Amniotic stem cell (primary cell): ENCODE measurements around the gene SLC24A1.
"Not testable (repeated sequence)": the region's sequence is repeated elsewhere in the genome, so short reads cannot be mapped to it uniquely, and the experiment has no call there.

Experiments
- DNase-seq: peaks from one replicate; lab custom pipeline; 2025; lab: John Stamatoyannopoulos, UW

SLC24A1 gene

DNA sequence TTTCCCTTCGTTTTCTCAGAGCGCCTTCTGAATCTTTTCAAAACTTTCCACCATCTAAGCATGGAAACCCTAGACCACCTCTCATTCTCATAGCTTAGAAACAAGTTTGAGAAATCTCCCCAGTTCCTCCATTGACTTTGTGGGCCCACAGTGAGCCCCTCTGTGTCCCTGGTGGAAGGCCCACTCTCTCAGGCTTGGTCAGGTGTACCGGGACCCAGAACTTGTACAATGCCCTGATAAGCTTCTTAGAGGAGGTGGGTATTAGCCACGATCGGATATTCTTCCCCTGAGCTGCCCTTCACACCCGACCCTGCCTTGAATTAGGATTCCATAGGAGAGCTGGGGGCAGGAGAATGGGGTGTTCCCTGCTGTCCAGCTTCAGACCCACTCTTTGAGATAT is at the start of gene SLC24A1:
Gene SLC24A1, plus strand, starts transcription at position 301 of the 400 bp plus-strand sequence. CDS start 2,143 bp downstream, outside the sequence.
- no peak for DNase-seq

DNA sequence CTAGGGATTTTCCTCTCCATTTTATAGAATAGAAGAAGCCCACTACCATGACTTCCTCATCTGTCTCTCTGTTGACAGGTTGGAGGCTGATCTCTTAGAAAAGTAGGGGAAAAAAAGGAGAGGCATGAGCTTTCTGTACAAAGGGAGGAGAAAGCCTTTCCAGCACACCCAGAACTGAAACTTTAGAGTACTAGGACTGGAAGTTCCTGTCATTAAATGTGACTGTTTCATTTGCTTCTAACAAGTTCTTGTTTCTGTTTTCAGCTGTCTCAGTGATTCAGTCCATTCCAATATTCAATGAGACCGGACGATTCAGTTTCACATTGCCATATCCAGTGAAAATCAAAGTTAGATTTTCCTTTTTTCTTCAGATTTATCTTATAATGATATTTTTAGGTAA is 49.8 kb upstream of the SLC24A1 start:
- no peak for DNase-seq

DNA sequence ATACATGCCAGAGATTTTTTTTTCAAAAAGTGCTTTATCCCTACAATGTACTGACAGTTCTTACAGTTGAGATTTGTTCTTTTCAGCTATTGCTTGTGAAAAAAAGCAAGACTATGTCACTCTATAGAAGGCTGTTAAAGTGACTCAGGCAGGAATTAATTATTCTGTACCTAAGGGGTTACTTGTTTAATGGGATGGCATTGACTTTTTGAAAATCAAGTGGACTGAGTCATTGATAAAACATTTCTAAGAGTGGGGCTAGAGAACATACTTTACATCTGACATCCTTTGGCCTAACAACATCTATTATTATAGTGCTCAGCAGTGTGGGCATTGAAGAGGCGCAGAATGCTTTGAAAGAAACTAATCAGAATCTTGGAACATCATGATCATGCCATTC is 45.1 kb upstream of the SLC24A1 start:
- peak; percentile 12 for DNase-seq

DNA sequence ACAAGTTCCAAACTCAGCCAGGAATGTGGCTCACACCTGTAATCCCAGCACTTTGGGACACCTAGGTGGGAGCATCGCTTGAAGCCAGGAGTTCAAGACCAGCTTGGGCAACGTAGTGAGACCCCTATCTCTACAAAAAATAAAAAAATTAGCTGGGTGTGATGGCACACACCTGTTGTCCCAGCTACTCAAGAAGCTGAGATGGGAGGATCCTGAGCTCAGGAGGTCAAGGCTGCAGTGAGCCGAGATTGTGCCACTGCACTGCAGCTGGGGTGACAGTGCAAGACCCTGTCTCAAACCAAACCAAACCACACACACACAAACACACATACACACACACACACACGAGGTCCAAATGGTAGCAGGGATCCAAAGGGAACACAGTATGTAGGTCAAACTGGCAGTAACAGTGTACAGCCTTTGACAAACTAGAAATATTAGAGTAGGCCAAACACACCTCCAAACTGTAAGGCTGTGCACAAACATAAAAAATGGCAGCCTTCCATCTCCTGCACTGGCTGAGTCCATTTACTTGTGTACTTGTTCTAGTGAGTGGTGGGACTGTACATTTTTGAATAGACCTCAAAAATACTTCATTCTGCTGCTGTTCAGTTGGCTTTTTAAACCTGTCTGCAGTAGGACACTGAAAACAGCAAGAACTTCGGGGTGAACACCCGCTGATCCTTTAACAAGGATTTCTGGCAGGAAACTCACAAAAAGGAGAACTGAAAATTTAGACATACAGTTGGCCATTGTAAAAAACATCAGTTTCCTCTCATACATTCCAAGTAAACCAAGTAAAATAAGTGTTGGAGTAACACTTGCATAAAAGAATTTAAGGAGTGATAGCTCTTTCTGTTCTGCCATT is 44.4 kb upstream of the SLC24A1 start:
- no peak for DNase-seq

DNA sequence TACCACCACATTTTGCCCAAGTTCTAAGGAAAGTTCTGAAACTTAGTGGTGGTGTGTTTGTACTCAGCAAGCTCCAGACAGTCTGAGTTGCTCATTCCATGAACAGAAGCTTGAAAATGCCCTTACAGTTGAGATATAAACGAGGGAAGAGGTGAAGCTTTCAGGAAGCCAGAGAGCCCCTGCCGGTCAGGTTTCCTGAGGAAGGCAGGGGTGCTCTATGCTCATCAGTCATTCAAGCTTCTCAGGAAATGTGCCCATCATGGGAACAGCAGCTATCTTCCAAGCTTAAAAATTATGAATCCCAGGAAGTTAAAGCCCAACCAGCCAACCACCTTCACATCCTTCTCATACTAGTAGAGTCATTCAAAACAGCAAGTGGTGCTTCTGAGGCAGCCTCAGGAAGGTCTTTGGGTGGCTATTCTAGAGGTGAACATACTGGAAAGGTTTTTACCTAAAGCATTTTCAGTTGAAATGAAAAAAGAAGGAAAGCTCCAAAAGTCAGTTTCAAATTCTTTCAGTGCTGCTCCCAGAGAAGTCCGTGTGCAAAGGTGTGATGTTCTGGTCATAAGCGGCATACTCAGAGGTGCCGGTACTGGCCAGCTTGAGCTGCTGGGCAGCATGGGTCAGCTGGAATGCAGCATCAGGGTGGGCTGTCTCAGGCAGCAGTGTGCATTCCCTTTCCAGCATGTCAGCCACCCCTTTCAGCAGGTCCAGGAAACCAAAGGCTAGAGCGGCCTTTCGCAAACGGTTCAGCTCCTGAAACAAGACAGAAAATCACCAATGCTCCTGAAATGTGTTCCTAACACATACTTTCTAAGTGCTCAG is 42.6 kb upstream of the SLC24A1 start:
- DNase-seq, result no peak

DNA sequence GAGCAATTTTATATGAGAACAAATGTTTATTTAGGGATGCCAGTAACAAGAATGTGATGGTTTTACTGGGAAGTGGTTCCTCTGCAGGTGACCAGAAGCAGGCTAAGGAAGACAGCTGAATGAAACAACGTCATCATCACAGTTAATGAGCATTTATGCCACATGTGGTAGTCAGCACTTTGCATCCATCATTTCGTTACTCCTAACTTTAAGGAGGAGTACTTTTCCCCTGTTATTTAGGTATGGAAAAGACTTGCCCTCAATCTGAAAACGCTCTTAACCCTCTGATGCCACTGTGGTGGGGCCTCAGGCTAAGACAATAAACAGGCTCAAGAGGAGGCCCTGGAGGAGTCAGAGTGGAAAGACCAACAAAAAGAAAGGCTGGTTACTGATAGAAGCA is 42.0 kb upstream of the SLC24A1 start:
- DNase-seq, result no peak

DNA sequence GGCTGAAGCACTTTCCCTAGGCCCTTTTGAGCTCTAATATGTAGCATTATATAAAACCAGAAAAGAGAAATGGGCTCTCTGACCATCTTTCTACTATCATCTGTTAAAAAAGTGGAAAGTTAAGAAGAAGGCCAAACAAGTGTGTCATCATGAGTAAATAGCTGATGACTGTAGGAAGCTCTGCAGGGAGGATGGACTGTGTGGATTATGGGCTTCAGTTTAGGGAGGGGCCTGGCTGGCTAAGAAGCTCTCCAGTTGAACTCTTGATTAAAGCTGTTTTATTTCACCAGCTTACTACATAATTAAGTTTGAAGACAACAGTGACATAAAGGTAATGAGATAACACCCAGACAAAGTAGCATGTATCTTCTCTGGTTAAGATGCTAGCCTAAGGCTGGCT is 41.5 kb upstream of the SLC24A1 start:
- DNase-seq, result peak; percentile 40

DNA sequence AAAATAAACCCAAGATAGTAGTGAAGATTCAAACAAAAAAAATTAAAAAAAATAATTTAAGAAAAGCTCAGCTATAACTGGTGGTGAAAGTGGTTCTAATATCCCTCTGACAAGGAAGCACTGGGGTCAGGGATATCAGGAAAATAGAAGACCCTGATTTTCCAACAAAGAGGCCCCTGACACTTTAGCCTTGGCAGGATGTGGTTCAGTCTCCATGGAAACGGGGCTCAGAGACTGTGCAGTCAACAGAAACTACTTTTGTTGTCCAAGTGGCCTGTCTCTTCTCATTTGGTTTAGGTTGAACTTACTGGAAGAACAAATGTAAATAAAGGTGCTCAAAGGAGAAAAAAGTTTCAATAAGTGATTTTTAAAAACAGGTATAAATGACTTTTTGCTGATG is 38.0 kb upstream of the SLC24A1 start:
- DNase-seq, result no peak

DNA sequence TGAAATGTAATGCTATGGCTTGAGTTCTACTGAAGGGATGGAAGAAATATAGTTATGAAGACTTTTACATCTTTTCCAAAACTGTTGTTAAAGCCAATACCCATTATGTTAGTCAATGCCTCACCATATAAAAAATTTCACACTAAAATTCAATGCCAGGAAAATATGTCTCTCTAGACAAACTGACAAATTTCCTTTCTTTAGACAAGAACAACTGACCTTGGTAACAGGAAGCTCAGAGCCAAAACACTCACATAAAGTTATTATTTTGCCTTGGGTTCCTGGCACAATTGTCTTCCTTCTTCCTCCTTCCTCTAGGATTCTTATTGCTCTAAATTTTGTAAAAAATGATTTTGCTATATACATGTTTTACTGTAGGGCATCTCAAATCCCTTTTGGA is 37.5 kb upstream of the SLC24A1 start:
- DNase-seq, result no peak

DNA sequence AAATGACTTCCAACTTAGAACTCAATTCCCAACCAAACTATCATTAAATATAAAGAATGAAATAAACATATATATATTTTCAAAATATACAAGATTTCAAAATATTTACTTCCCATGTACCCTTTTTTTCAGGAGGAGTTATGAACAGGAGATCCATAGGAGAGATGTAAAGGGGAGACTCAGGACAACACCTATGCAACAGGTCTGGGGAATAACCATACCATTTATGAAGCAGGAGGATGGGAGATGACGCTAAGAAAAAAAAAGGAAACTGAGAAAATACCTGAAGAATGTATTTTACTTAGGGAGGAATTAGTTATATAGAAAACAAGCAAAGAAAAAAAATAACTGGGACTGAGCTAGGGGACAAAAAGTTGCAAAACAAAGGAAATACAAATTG is 34.6 kb upstream of the SLC24A1 start:
- no peak for DNase-seq

DNA sequence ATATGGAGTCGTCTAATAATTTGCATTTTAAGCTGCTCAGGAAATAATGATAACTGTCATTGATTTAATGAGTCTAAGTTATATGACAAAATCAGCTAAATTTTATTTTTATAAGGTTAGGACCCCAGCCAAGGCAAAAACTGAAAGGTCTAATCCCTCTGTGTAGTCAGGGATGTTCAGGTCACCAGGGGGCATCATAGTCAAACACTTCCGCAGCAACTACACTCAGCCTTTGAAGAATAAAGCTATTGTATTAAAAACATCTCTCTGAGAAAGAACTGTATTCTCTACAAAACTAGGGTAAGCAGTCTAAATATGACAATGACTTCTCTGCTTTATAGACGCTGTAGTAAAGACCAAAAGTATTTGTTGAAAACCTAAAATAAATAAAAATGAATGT is 25.8 kb upstream of the SLC24A1 start:
- no peak for DNase-seq

DNA sequence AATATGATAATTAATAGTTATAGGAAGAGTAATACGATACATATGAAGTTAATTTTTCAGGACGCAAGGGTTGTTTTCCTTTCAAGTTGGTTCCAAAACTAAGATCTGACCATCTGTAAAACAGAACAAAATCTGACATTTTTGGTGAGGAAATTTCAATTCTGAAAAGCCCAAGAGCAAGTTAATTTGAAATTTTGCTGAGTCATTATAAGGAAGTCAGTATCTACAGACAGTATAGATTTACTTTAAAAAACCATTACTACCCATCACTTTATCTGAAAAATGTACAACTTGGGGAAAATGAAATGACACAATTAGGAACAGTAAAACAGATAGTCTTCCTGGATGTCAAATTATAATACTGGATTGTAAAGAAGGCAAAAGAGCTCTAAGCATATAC is 23.3 kb upstream of the SLC24A1 start:
- DNase-seq, result no peak

DNA sequence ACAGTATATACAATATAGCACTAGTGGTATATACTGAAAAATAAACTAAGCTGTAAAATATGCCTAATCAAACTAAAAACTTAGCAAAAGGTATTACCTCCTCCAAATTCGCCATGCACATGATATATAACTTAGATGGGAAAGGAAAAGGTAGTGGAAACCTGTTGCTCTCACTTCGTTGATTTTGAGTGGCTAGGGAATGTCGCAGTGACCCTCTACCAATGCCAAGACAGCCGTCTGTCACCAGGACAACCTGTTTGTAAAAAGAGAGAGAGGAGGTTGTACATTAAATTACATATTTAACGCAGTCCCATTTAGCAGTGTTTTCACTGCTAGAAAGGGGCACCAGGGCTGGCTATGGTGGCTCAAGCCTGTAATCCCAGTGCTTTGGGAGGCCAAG is 22.1 kb upstream of the SLC24A1 start:
- DNase-seq, result no peak

DNA sequence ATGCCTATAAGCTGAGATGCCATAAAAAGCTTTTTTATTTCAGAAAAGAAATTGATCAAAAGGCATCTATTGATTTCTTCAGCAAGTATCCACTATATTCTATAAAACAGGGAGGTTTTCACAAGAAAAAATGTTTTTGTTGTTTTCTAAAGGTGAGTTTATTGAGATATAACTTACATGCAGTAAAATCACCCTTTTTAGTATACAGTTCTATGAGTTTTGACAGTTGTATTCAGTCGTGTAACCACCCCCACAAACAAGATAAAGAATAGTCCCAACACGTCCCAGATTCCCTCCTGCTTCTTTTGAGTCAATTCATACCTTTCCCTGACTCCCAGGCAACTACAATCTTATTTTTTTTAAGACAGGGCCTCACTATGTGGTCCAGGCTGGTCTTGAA is 18.6 kb upstream of the SLC24A1 start:
- no peak for DNase-seq

DNA sequence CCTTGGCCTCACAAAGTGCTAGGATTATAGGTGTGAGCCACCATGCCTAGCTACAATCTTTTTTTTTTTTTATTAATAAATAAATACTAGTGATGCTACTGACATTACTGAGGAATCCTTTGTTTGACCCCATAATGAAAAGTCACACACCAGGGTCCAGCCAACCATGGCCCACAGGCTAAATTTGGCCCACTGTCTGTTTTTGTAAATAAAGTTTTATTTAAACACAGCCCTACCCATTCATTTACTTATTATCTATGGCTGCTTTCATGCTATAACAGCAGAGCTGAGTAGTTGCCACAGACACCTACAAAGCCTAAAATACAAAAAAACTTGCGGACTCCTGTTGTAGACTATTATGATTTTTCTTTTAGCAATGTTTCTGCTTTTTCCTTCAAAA is 18.2 kb upstream of the SLC24A1 start:
- DNase-seq, result no peak

DNA sequence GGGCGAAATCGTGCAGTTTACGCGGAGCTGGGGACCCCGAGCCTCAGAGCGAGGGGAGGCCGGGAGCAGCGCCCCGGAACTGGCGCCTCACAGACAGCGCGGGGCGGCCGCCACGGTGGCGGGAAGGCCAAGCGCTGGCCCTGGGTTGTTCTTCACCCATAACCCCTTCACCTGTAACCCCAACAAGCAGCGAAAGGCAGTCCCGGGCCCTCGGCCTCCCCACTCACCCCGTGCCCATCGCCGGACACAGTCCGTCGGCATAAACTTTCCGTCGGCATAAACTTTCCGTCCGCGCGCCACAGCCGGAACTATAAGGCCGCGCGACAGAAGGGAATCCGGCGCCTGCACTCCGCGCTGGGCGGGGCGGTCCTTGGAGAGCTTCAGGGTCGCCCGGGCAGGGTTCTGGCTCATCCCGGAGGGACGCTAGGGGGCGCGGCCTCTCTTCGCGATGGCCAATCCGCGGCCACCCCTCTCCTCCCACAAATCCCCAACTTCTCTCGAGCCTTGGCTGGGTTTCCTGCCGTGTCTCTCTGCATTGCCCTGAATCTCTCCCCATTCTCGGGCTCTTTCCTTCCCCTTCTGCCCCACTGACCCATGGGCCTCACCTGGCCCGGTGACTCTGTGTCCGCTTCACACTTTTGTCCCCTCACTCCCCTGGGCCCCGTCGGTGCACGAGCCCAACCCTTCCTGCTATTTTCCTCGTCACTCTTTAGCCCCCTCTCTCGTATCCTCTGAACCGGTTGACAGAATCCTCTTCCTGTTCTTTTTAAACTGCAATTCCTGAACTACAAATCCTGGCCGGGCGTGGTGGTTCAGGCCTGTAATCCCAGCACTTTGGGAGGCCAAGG is 10.6 kb upstream of the SLC24A1 start, which contains the start of gene INTS14:
Gene INTS14, minus strand, starts transcription at position 261 of the 848 bp plus-strand sequence. CDS start 3,751 bp downstream, outside the sequence.
- peak; percentile 97 for DNase-seq

DNA sequence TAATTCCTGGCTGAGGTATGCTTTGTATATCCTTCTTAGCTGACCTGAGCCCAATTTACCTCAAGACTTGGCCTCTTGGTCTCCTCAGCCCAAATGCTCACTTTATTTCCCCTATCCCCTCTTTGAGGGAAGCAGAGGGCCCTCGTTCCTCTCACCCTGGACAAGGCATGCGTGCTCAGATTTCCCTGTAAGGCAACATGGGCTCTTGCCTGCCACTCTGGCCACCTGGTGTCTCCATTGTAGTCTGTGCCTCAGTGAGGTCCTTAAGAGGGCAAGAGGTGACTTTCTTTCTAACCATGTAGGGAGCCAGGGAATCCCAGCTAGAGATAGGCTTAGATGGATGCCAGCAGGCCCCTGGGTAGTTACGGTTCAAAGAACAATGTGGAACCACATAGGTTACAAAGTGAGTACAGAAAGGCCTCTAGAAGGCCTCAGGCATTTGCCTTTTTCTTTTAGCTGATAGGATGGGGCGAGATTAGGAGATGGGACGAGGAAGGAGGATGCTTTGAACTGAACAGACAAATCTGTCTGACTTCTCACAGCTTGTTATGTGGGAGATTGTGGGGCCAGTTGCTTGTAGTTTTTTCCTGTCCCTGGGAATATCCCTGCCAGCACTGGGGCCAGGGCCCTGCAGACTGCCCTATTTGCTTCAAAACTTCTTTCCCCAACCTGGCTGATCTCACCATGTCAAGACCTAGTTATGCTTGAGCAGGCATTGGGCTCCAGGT is 9.7 kb upstream of the SLC24A1 start:
- DNase-seq, result no peak

DNA sequence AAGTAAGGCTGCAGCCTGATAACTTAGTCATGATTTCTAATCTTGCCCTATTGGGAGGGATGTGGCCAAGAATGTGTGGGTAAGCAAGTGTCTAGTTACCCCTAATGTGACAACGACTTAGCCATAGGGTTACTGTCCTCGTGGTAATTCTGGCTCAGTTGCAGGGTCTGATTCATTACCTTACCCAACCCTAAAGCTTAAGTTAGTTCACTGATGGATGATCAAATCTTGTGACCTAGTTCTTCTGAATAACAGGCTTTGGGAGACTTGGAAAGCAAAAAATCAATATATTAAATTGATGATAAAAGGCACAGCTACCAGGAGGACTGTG is 9.2 kb upstream of the SLC24A1 start:
- no peak for DNase-seq

DNA sequence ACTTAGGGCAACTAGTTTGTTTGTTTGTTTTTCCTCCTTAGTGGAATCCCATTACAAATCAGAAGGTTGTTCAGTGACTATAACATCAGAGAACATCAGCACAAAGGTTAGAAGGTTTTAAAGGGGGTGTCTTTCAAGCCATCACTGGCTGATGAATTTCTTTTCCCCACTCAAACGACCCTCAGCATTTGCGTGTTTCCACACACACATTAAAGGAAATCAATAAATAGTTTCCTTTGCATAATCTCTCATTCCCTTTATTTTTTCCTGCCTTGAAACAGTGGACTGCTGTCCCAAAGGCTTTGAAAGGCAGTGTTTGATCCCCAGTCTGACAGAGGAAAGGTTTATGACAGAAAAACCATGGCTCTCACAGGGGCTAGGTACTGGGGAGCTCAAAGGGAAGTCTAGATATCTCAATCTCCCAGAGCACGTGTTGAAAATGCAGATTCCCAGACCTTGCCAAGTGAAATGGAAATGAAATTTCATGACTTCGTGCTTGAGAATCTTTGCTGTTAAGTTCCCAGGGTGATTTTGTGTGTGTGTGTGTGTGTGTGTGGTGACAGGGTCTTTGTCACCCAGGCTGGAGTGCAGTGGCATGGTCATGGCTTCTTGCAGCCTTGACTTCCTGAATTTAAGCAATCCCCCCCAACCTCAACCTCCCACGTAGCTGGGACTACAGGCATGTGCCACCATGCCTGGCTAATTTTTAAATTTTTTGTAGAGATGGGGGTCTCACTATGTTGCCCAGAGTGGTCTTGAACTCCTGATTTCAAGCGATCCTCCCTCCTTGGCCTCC is 8.6 kb upstream of the SLC24A1 start:
- DNase-seq, result no peak

DNA sequence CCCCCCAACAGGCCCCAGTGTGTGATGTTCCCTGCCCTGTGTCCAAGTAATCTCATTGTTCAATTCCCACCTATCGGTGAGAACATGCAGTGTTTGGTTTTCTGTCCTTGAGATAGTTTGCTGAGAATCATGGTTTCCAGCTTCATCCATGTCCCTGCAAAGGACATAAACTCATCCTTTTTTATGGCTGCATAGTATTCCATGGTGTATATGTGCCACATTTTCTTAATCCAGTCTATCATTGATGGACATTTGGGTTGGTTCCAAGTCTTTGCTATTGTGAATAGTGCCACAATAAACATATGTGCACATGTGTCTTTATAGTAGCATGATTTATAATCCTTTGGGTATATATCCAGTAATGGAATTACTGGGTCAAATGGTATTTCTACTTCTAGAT is 5.9 kb upstream of the SLC24A1 start:
- not testable (repeated sequence) for DNase-seq
